ENCODE data around the gene MGAT5. TPM values are rescaled to one million over a fixed set of nuclear protein-coding genes. Genes with fewer than 3 reads are reported as not detected.

The MGAT5 gene
- polyA plus RNA-seq, 1 experiment, result 115 TPM

- no peak for DNase-seq (ENCODE audit: low read depth, low spot score)
- H3K9me3 ChIP-seq (ENCODE audit: control insufficient read depth, insufficient read depth, low read length), result no peaks in the 10 kb centered on the region
- no peaks in the 10 kb centered on the region for H3K27me3 ChIP-seq (ENCODE audit: control insufficient read depth, insufficient read depth, low read length)
- no peak for TF ChIP-seq CTCF (IDR thresholded peaks at IDR 0.05; ENCODE audit: low read depth, low read length)
- no peak overlapping the region for H3K4me3 ChIP-seq (ENCODE audit: low read depth, low read length)
- ChIA-PET POLR2A (no interaction called here), CTCF (interaction anchor here (1.0 kb wide), 1 partner anchor 174 kb away, joined by 3 read pairs; no protein-coding TSS in a partner anchor)
- H3K27ac ChIP-seq (ENCODE audit: low read depth, low read length), result no peak overlapping the region
Measured at GRCh38 chr2:134277223-134277622, 23.4 kb downstream of the MGAT5 start.

DNA sequence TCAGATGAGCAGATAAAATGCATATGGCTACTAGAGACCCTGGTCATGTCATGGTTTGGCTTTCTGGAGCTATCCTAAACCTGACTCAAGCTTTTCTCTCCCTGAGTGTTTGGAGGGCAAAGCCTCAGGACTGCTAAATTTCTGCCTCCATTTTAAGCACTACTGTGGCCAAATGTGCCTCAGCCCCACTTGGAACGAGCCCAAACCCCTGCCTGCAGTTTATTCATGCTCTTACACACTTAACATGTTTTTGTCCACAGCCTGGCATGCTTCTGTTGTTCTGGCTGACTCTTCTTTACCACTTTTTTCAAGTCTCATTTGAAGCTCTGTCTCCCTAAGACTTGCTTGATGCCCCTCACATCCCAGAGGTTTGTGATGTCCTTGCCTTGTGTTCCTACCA is 24.7 kb downstream of the MGAT5 start:
- Histone ChIP-seq H3K4me3 (ENCODE audit: low read depth, low read length) (no peak overlapping the region), H3K27me3 (ENCODE audit: control insufficient read depth, insufficient read depth, low read length) (no peaks in the 10 kb centered on the region), H3K27ac (ENCODE audit: low read depth, low read length) (no peak overlapping the region), H3K9me3 (ENCODE audit: control insufficient read depth, insufficient read depth, low read length) (no peaks in the 10 kb centered on the region)
- no peak for TF ChIP-seq CTCF (IDR thresholded peaks at IDR 0.05; ENCODE audit: low read depth, low read length)
- POLR2A ChIA-PET, result no interaction called here
- no peak for DNase-seq (ENCODE audit: low read depth, low spot score)
- CTCF ChIA-PET, result no interaction called here

- Histone ChIP-seq H3K4me3 (ENCODE audit: low read depth, low read length) (no peak overlapping the region), H3K27me3 (ENCODE audit: control insufficient read depth, insufficient read depth, low read length) (no peaks in the 10 kb centered on the region), H3K9me3 (ENCODE audit: control insufficient read depth, insufficient read depth, low read length) (no peaks in the 10 kb centered on the region), H3K27ac (ENCODE audit: low read depth, low read length) (no peak overlapping the region)
- no peak for DNase-seq (ENCODE audit: low read depth, low spot score)
- ChIA-PET POLR2A (no interaction called here), CTCF (interaction anchor here (1.0 to 1.2 kb wide), 2 partner anchors 33 to 171 kb away, joined by 3 read pairs; no protein-coding TSS in a partner anchor)
- no peak for TF ChIP-seq CTCF (IDR thresholded peaks at IDR 0.05; ENCODE audit: low read depth, low read length)
Measured at GRCh38 chr2:134279417-134279816, 25.5 kb downstream of the MGAT5 start.

DNA sequence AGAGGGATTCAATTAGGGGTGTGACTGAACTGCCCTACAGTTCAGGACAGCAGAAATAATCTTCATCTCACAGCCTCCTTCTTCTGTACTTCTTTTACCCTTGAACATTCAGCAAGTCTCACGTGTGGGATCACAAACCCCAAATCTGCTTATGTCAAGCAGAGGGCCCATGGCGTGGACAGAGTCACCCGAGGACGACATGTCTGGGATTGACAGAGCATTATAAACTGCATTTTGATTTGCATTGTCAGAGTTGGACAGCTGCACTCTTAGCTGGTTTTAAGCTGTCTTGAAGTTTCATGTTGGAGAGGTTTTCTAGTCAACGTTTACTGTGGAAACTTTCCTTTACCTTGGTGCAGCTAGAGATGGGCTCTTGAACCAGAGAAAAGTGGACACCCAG is 26.4 kb downstream of the MGAT5 start:
- Histone ChIP-seq H3K27ac (ENCODE audit: low read depth, low read length) (no peak overlapping the region), H3K4me3 (ENCODE audit: low read depth, low read length) (no peak overlapping the region), H3K27me3 (ENCODE audit: control insufficient read depth, insufficient read depth, low read length) (no peaks in the 10 kb centered on the region), H3K9me3 (ENCODE audit: control insufficient read depth, insufficient read depth, low read length) (no peaks in the 10 kb centered on the region)
- no peak for TF ChIP-seq CTCF (IDR thresholded peaks at IDR 0.05; ENCODE audit: low read depth, low read length)
- ChIA-PET POLR2A (no interaction called here), CTCF (interaction anchor here (1.0 to 1.2 kb wide), 2 partner anchors 34 to 171 kb away, joined by 3 read pairs; no protein-coding TSS in a partner anchor)
- no peak for DNase-seq (ENCODE audit: low read depth, low spot score)

GRCh38 chr2:134280726-134281125 is 26.9 kb downstream of the MGAT5 start:
- no peak for DNase-seq (ENCODE audit: low read depth, low spot score)
- no peak for TF ChIP-seq CTCF (IDR thresholded peaks at IDR 0.05; ENCODE audit: low read depth, low read length)
- Histone ChIP-seq H3K27me3 (ENCODE audit: control insufficient read depth, insufficient read depth, low read length) (no peaks in the 10 kb centered on the region), H3K4me3 (ENCODE audit: low read depth, low read length) (no peak overlapping the region), H3K27ac (ENCODE audit: low read depth, low read length) (no peak overlapping the region), H3K9me3 (ENCODE audit: control insufficient read depth, insufficient read depth, low read length) (no peaks in the 10 kb centered on the region)
- ChIA-PET POLR2A (no interaction called here), CTCF (interaction anchor here (1.2 kb wide), 1 partner anchor 35 kb away, joined by 3 read pairs; no protein-coding TSS in a partner anchor)
